Measurements from ENCODE around the gene CFAP54.
A peak's percentile ranks its signal among the peaks of the same experiment; 100 is the strongest.

CFAP54 gene

GRCh38 chr12:96906498-96906848, 417.1 kb downstream of the CFAP54 start:
- DNase-seq = no peak

- peak; percentile 94 for DNase-seq
Measured at GRCh38 chr12:96906849-96907670, 417.7 kb downstream of the CFAP54 start, which contains the start of gene NEDD1. NEDD1 (plus strand) TSS chr12:96907257; CDS start chr12:96909760, 2,503 bp downstream.

GRCh38 chr12:96907671-96908422, 418.5 kb downstream of the CFAP54 start:
- no peak for DNase-seq

- no peak for DNase-seq
Measured at GRCh38 chr12:96908423-96908675, 419.0 kb downstream of the CFAP54 start.

GRCh38 chr12:96912261-96912660, 422.9 kb downstream of the CFAP54 start:
- no peak for DNase-seq

- no peak for DNase-seq
Measured at GRCh38 chr12:96912943-96913342, 423.6 kb downstream of the CFAP54 start.

- DNase-seq = no peak
Measured at GRCh38 chr12:96919510-96920210, 430.3 kb downstream of the CFAP54 start.

Data from eye (tissue), 1 donor.